HT1080 (cell line): ENCODE results near the gene AFF3. TPM values are rescaled to one million over a fixed set of nuclear protein-coding genes. Genes with fewer than 3 reads are reported as not detected.

ENCODE experiments used
- DNase-seq: peaks from one replicate; pipeline ENCODE4 v3.0.0-alpha.2; 2015; ENCODE audit warnings: low read depth
- total RNA-seq: library from RNA; depleted of rRNA; stranded (reverse); fragments of >200 nt; shearing (Covaris generic); gene quantifications from 2 replicates; pipeline ENCODE4 v1.2.3, GENCODE V29; 2014

The AFF3 gene
- total RNA-seq, 1 experiment from 2014 or later, result 9.3 TPM

DNA sequence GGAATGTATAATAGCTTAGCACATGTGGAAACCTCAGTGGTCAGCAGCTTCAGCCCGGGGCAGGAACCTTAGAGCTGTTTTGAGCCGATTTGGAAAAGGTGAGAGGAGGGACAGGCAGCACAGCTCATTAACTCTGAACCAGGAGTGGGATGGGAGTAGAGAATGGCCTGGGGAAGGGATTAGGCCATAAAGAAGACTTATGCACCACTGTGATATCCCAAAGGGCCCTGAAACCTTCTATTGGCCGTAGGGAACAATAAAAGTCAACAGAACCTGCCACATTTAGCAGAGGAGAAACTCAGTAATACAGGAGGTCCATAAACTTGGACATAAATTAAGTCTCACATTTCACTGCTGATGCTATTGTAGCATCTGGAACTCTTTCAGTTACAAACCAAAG is 528.4 kb downstream of the AFF3 start:
- no peak for DNase-seq

GRCh38 chr2:99611786-99612185 is 530.6 kb downstream of the AFF3 start:
- no peak for DNase-seq

DNA sequence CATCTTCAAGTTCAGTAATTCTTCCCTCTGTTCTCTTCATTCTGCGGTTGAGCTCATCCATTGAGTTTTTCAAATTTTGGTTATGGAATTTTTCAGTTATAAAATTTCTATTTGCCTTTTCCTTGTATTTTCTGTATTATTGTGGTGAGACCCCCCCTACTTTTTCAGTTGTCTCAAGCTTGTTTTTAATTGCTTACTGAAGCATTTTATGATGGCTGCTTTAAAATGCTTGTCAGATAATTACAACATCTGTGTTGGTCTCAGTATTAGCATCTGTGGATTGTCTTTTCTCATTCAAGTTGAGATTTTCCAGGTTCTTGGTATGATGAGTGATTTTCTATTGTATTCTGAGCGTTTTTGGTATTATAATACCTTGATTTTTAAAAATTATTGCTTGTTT is 531.4 kb downstream of the AFF3 start:
- no peak for DNase-seq

- no peak for DNase-seq
Observed at GRCh38 chr2:99609851-99610381, 532.5 kb downstream of the AFF3 start.

- no peak for DNase-seq
Observed at GRCh38 chr2:99608861-99609260, 533.5 kb downstream of the AFF3 start.

DNA sequence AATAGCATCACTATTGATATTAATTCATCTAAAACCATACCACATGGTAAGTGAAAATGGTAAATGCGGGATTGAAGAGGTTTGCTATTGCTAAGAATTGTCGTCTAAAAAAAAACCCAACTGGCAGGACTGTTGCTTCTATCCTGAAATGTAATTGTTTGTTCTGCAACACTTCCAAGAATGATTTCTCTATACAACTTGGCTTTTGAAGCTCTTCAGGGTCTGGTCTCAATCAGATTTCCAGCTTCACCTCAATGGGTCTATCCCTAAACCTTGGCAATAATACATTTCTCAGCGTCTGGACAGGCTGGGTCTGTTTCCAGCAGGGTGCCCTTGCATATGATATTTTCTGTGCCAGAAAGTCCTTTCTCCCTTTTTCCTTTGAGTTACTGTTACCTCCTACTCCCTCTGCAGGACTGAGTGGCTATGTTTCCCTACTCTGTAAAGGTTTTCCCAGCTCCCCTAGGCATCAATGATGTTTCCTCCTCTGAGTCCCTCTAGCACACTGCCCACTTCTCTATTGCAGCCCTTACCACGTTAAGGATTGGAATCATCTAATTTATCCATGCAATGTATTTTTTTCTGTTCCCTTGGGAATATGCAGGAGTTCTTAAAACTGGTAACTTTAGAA is 534.4 kb downstream of the AFF3 start:
- DNase-seq, result no peak

GRCh38 chr2:99607454-99607853 is 534.9 kb downstream of the AFF3 start:
- no peak for DNase-seq

- DNase-seq, result no peak
Observed at GRCh38 chr2:99605036-99605435, 537.4 kb downstream of the AFF3 start.

- DNase-seq, result peak; percentile 63
Observed at GRCh38 chr2:99602476-99602875, 539.9 kb downstream of the AFF3 start.

DNA sequence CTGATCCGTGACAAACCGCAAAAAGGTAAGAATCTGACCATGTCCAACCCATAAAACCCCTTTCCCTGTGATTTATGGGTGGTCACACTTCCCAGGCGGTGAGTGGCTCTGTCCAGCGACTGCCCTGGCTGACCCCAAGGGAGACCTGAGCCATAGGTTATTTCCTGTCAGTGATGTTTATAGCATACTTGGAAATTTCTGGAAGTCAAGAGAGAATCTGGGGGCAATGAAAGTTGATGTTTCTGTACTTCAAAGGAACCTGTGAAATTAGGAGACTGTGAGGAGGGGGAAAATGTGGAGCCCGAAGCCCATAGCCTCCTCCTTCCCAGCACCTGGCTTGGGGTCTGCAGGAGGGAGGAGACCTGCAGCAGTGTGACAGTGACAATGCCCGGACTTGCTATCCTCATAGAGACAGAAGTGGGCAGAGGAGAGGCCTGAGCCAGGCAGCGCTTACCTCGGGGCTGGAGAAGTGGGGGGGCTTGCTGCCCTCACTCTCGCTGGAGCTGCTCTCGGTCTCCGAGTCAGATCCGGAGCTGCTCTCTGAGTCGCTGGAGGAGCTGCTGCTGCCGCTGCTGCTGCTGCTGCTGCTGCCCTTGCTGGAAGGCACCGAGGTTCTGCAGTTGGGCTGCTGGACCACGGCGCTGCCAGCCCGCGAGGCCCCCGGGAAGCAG is 541.3 kb downstream of the AFF3 start:
- peak; percentile 29 for DNase-seq

DNA sequence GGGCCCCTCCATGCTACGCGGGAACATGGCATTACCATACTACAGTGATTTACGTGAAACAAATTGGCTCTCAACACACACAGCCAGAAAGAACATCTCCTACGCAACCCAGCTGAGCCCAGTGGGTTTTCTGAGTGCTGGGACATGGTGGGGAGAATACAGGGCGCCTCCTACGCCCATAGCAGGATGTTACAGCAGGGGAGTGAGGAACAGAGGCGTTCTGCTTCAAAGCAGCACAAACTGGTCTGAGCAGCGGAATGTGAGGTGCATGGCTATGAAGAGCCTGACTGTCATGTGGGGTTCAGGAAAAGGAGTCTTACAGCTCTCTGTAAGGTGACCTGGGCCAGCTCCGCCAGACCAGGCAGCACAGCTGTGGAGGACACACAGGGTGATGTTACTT is 543.9 kb downstream of the AFF3 start:
- no peak for DNase-seq

DNA sequence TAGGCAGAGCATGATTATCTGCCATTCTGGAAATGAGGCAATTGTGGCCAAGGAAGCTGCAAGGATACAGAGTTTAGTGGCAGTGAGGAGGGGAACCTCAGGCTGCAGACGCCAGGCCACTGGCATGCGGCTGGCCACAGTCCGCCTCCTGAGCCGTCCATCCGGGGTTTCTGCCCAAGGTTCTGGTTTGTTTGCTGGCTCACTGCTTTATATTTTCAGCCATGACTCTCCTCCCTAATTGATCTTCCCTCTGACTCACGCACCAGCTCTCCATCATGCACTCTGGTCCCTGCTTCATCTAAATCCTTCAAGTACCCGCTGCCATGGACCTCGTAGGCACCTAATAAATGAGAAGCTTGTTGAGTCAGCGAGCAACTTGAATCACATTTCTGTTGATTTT is 544.8 kb downstream of the AFF3 start:
- peak; percentile 29 for DNase-seq

DNA sequence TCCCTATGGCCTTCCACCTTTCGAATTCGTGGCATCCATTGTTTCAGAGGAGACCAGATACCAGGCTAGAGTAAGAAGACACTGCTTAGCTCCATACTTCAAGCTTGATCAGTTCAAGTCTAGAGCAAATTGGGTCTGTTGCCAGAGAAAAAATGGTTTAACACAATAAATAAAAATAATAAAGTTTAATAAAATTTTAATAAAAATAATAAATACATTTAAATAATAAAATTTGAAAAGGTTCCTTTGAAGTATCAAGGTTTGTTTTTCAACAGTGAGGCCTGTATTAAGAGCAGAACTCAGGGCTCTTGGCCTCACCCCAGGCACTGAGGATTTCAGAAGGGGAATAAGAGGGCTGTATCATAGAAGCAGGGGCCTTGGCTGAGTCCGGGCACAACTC is 547.0 kb downstream of the AFF3 start:
- DNase-seq, result no peak

- no peak for DNase-seq
Observed at GRCh38 chr2:99593692-99594427, 548.5 kb downstream of the AFF3 start.

DNA sequence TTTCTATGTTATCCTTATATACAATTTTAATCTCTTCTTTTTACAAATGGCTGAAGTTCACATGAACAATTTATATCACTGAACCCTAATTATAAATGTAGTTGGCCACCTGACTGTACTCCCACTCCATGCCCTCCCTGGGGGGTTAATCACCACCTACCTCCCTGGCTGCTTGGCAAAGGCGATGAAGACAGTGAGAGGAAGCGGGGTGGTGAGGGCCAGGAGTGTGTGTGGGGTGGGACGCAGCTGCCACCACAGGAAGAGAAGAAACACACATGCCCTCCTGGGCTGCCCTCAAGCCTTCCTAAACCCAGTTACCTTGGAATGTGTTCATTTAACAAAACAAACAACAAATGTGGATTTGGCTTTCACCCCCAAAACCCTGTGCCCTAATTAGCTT is 565.6 kb downstream of the AFF3 start:
- no peak for DNase-seq

DNA sequence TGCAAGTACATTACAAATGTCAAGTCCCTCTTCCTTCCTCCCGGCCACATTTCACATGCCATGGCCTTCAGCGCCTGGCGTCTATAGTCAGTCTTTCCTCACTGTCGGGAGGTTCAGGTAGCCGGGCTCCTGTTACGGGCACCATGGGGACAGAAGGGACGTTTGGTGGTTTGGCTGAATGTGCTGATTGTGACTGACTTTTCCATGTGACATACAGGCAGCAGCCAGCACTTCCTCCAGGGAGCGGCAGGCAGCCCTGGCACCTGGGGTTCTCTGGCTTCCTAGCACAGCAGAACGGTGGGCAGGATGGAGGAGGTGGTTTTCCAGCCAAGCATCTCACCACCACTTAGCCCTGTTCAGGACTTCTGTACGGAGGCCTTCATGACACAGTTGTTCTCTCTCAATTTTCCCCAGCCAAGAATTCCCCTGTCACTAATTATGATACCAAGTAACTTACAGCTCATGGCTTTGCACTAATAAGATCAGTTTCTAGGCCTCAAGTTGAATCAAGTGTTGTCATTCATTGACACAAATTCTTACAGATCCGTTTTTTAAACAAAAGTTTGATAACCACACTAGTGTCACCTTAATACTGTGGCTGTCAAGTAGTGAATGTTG is 568.6 kb downstream of the AFF3 start:
- no peak for DNase-seq

DNA sequence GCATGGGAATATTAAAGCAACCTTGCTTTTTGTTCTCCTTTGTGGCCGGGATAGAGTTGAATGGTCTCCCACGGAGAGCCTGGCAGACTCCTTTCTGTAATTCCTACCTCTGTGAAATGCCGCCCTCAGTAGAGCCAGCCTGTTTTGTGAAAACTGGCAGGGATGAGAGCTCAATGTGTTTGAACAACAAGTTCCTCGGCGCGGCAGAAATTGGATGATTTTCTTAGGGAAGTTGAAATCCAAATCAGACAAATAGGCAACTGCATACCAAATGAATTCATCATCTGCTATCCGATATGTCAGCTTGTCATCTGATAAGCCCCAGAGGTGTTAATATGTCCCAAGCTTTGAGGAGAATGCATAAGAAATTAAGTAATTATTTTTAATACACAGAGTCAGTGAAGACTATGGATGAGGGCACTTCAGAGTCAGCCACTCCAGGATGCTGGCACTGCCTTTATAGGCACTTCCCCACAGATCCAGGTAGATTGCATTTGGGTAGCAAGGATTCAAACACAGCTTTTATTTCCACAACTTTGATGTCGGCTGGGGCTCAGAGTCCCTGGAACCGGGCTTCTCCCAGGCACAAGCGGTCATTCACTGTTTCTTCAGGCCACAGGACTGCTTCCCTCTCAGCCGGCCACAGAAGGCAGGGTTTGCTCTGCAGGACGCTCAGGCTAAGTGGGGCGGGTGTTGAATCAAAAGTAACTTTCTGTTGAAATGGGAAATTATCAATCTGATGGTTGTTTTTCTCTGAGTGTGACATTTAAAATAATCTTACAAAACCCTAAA is 569.8 kb downstream of the AFF3 start:
- no peak for DNase-seq

DNA sequence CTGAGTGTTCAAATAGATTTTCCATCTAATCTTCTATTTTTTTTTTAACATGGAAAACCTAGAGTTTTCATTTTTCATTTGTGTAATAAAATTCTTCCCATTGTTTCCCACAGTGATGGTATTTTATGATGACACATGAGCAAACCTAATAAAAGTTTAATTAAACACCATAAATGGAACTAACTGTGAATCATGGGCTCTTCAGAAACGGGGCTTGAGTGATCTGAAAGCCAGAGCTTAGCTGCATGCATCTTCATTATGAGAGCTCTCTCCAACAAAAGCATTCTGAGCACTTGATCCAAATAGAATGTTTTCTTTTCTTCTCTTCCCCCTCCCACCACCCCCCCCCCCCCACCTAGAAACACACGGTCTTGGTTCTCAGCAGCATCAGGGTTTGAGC is 570.4 kb downstream of the AFF3 start:
- no peak for DNase-seq

DNA sequence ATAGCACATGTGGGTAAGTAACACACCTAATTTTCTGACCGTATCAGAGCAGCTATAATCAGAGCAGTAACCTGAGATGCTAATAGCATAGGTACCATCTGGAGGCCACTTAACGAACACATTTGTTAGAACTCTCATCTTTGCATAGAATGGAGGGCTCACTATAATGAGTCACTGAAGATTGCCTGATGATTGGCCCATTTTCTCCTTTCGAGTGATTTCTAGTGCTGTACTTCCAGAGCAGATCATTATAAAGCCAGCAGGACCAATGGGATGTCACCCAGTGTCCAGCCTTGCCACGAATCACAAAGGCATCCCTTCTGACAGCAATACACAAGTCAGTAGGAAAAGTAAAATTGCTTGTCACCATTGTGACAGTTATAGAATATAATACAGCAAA is 570.9 kb downstream of the AFF3 start:
- DNase-seq, result no peak

DNA sequence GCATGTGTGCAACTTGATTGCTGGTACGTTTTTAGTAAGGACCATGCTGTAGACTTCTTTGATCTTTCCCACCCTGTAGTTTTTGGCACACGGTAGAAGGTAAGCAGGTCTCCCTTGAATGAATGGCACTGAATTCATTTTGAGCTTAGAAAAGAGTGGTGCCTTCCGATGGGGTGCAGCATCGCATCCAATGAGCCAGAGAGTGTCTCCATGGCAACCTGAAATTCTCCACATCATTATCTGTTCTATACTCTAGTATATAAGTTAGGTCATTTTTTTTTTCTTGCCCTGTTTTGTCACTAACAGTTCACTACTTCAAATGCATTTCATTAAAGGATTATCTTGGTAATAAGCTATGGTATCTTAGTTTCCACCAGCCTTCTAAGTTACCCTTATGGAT is 571.4 kb downstream of the AFF3 start:
- DNase-seq, result no peak

DNA sequence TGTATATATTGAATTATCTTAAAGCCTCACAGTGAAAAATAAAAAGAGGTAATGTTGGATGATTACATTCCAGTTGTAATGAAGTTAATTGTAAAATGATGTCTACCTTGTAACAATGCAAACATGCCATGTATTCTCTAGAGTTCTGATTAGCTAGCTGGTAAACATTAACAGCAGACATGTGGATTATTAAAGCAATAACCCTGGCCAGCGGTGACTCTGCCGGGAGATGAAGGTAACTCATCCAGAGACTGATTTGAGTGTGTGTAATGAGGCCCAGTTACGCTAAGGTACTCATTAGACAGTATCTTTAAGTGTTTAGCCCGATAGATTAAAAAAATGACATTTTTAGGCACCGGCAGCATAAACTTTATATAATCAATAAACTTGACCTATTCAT is 573.0 kb downstream of the AFF3 start:
- no peak for DNase-seq
